ENCODE measurements around the gene PSMD9.

The PSMD9 gene

GRCh38 chr12:121957861-121958515, 69.4 kb downstream of the PSMD9 start:
- no peak for DNase-seq

- DNase-seq = no peak
Observed at GRCh38 chr12:121958541-121959240, 70.1 kb downstream of the PSMD9 start.

- DNase-seq = no peak
Observed at GRCh38 chr12:121960541-121960940, 72.0 kb downstream of the PSMD9 start.

GRCh38 chr12:121961195-121961879, 72.7 kb downstream of the PSMD9 start:
- no peak for DNase-seq

- no peak for DNase-seq
Observed at GRCh38 chr12:121963341-121964018, 74.9 kb downstream of the PSMD9 start.

GRCh38 chr12:121964813-121965643, 76.4 kb downstream of the PSMD9 start:
- DNase-seq = no peak

- no peak for DNase-seq
Observed at GRCh38 chr12:121966959-121967358, 78.4 kb downstream of the PSMD9 start.
